Progenitor cell of endocrine pancreas (in vitro differentiated cells): ENCODE data around the gene COPZ2. TPM values are rescaled to one million over a fixed set of nuclear protein-coding genes. Genes with fewer than 3 reads are reported as not detected.

ENCODE experiments used
- DNase-seq: peaks from one replicate; pipeline ENCODE4 v3.0.0; 2021; ENCODE audit warnings: low spot score; ENCODE audit not compliant: unreplicated experiment
- H3K27ac Mint-ChIP-seq: 2 replicates; pipeline ENCODE4 v1.8.0; 2021; ENCODE audit warnings: mild to moderate bottlenecking, moderate library complexity, mixed read lengths
- H3K27me3 Mint-ChIP-seq: 2 replicates; pipeline ENCODE4 v1.8.0; 2021; ENCODE audit warnings: mixed read lengths
- H3K36me3 Mint-ChIP-seq: 2 replicates; pipeline ENCODE4 v1.8.0; 2022; ENCODE audit warnings: mixed read lengths; ENCODE audit not compliant: insufficient read depth
- H3K4me1 Mint-ChIP-seq: 2 replicates; pipeline ENCODE4 v1.8.0; 2021; ENCODE audit warnings: low read depth, mixed read lengths
- H3K4me3 Mint-ChIP-seq: 2 replicates; pipeline ENCODE4 v1.8.0; 2021; ENCODE audit warnings: low read depth, mild to moderate bottlenecking, moderate library complexity, mixed read lengths
- H3K9me3 Mint-ChIP-seq: 2 replicates; pipeline ENCODE4 v1.8.0; 2021; ENCODE audit warnings: low read depth, mixed read lengths
- total RNA-seq: library from RNA; stranded (reverse); gene quantifications from 2 replicates; pipeline ENCODE4 v1.2.1, GENCODE V29; 2021
- TF ChIP-seq, protein P1 (sequence below): fragments of 200-600 bp; sonication (generic); IDR thresholded peaks from one replicate; pipeline ENCODE4 v1.5.0; 2021; ENCODE audit warnings: antibody characterized with exemption, mild to moderate bottlenecking; ENCODE audit not compliant: unreplicated experiment

COPZ2 gene
- total RNA-seq, 1 donor from 2014 or later: not detected

DNA sequence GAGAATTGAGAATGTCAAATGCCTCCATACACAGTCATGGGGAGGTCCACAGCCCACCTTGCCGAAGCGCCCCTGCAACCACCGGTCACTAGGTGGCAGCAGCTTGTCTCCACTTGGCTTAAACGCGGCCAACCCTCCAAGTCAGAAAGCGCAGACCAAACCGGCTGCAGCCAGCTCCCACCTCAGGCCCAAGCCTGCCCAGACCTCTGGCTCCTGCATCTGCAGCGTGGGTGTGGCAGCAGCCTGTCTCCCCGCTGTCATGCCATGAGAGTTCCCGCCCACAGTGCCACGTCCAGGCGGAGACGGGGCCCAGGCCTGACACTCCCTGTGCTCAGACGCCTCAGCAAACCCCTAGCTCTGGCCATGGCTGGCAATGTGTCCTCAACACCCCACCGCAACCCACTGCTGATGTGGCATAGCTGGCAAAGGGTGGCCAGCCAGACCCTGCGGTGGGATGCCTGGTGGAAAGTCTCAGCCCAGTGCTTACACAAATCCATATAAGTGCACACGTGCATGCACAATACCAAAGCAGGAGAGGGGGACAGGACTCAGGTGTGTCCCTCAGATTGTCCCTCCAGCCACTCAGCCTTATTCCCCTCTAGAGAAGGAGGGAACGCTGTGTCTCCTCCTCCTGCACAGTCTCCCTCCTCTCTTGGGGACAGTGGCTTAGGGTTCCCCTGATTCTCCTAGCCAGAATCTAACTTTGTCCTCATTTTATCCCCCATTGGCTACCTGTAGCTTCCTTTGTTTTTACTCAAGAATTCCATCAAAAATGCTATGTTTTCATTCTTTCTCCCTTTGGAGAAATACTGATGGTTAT is 10.9 kb downstream of the COPZ2 start:
- H3K36me3 Mint-ChIP-seq: no peaks in the 10 kb centered on the region
- DNase-seq: peak; percentile 83
- H3K4me3 Mint-ChIP-seq: no peak overlapping the region
- peaks cover 14% of the 10 kb centered on the region for H3K4me1 Mint-ChIP-seq
- TF ChIP-seq, protein P1, sequence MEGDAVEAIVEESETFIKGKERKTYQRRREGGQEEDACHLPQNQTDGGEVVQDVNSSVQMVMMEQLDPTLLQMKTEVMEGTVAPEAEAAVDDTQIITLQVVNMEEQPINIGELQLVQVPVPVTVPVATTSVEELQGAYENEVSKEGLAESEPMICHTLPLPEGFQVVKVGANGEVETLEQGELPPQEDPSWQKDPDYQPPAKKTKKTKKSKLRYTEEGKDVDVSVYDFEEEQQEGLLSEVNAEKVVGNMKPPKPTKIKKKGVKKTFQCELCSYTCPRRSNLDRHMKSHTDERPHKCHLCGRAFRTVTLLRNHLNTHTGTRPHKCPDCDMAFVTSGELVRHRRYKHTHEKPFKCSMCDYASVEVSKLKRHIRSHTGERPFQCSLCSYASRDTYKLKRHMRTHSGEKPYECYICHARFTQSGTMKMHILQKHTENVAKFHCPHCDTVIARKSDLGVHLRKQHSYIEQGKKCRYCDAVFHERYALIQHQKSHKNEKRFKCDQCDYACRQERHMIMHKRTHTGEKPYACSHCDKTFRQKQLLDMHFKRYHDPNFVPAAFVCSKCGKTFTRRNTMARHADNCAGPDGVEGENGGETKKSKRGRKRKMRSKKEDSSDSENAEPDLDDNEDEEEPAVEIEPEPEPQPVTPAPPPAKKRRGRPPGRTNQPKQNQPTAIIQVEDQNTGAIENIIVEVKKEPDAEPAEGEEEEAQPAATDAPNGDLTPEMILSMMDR: peak; percentile 91
- H3K9me3 Mint-ChIP-seq: no peaks in the 10 kb centered on the region
- H3K27me3 Mint-ChIP-seq: peaks cover 58% of the 10 kb centered on the region
- no peak overlapping the region for H3K27ac Mint-ChIP-seq

DNA sequence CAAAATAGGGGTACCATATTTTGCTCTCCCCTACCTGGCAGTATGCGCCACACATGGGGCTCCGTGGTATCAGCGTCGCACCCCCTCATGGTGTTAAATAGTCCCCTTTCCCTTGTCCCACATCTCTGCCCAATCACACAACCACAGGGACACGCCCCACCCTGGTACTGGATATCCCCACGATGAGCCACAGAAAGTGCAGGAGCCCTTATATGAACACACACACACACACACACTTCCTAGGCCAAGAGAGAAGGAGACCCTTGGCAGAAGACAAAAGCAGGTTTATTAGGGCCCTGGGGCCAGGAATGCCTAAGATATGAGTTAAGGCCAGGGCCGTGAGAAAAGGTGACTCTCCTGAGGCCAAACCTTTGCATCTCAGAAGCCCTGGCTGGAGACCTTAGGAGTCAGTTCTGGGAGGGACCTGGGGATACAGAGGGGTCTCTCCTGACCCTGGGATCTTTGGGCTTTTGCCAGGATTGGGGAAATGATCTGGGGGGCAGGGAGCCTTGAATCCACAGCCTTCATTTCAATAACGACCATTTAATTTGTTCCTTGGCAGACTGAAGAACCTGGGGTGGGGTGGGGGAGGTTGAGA is 11.6 kb downstream of the COPZ2 start:
- Mint-ChIP-seq H3K36me3 (no peaks in the 10 kb centered on the region), H3K9me3 (no peaks in the 10 kb centered on the region), H3K4me1 (peaks cover 14% of the 10 kb centered on the region), H3K27ac (no peak overlapping the region), H3K27me3 (peaks cover 57% of the 10 kb centered on the region), H3K4me3 (peak overlapping the region; percentile 65)
- DNase-seq: no peak
- TF ChIP-seq, protein P1: no peak

DNA sequence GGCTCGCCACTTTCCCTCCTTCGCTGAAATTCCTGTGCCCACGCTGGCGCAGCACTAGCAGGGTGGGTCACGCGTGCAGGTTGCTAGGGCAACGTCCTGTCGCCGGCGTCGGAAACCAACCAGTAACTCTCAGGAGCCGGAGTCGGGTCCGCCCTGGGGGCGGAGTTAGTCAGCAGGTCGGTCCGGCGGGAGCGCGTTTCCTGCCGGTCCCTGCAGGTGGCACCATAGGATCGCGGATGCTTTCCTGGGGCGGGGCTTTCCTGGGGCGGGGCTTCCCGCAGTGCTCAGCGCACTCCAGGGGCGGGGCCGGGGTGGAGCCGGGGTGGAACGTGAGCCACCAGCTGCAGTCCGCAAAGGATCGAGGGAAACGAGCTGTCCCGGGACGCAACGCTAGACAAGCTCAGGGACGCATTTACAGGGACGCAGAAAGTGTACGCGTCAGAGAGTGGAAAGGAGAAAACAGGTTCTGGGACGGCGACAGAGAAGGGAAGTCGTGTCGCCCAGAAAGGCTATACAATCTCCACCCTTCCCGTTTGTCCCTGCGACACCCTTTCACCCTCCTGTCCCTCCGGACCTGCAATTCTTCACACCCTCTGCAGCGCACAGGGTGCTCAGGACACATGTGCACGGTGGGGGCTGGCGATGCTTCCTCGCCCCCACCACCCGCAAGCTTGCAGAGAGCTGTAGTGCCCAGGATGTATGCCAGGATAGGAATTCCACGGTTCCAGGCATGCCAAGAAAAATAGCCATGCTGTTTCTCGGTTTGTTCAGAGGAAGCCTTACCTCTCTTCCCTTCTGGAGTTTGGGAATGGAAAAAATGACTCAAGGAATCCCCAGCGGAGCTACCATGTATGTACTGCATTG is 12.3 kb downstream of the COPZ2 start:
- Mint-ChIP-seq H3K9me3 (no peaks in the 10 kb centered on the region), H3K27ac (peak overlapping the region; percentile 64), H3K4me3 (peak overlapping the region; percentile 65), H3K27me3 (peaks cover 56% of the 10 kb centered on the region), H3K36me3 (no peaks in the 10 kb centered on the region), H3K4me1 (peaks cover 14% of the 10 kb centered on the region)
- TF ChIP-seq, protein P1: peak; percentile 77
- DNase-seq: peak; percentile 96

- H3K36me3 Mint-ChIP-seq: no peaks in the 10 kb centered on the region
- peak overlapping the region; percentile 65 for H3K4me3 Mint-ChIP-seq
- peaks cover 57% of the 10 kb centered on the region for H3K27me3 Mint-ChIP-seq
- H3K9me3 Mint-ChIP-seq: no peaks in the 10 kb centered on the region
- H3K27ac Mint-ChIP-seq: peak overlapping the region; percentile 64
- DNase-seq: no peak
- peaks cover 14% of the 10 kb centered on the region for H3K4me1 Mint-ChIP-seq
- TF ChIP-seq, protein P1: no peak
Observed at GRCh38 chr17:48024149-48025039, 13.2 kb downstream of the COPZ2 start.
